ENCODE data around the gene PTAR1.

GRCh38 chr9:69760278-69760610, 433 bp upstream of the PTAR1 start:
- TF ChIP-seq CTCF (conservative IDR thresholded peaks at IDR 0.05; ENCODE audit: low read length) (no peak), EZH2phosphoT487 (IDR thresholded peaks at IDR 0.05; ENCODE audit: borderline replicate concordance) (no peak)

Measured in Loucy (cell line).